SH-SY5Y (cell line): ENCODE measurements around the gene ABCD4.

Experiments used
- GATA2 ChIP-seq: IDR thresholded peaks from 2 replicates; pipeline ENCODE4 v1.6.1; 2011; ENCODE audit warnings: mild to moderate bottlenecking, low read depth, low read length
- GATA3 ChIP-seq: IDR thresholded peaks from 2 replicates; pipeline ENCODE4 v1.6.1; 2011; ENCODE audit warnings: low read depth, mild to moderate bottlenecking, low read length, moderate library complexity

GRCh38 chr14:74349757-74350156 lies 47.0 kb upstream of the ABCD4 start:
- TF ChIP-seq GATA2 (no peak), GATA3 (no peak)
